Loucy (cell line): ENCODE measurements around the gene KBTBD4.
"Not testable (repeated sequence)": the region's sequence is repeated elsewhere in the genome, so short reads cannot be mapped to it uniquely, and the experiment has no call there.

ENCODE experiments used
- CTCF ChIP-seq: fragments of 200-600 bp; sonication (generic); conservative IDR thresholded peaks from 2 replicates; pipeline ENCODE4 v1.5.1; 2014; ENCODE audit warnings: mild to moderate bottlenecking, antibody characterized with exemption, low read length
- EZH2phosphoT487 ChIP-seq: fragments of 200-600 bp; IDR thresholded peaks from 2 replicates; pipeline ENCODE4 v1.6.1; 2018; ENCODE audit warnings: antibody characterized with exemption, mild to moderate bottlenecking, moderate library complexity, borderline replicate concordance

DNA sequence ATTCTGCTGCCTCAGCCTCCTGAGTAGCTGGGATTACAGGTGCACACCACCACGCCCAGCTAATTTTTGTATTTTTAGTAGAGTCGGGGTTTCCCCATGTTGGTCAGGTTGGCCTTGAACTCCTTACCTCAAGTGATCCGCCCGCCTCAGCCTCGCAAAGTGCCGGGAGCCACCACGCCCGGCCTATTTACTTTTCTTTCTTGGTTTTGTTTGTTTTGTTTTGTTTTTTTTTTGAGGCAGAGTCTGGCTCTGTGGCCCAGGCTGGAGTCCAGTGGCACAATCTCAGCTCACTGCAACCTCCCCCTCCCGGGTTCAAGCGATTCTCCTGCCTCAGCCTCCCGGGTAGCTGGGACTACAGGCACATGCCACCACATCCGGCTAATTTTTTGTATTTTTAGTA, 21.8 kb downstream of the KBTBD4 start:
- TF ChIP-seq CTCF, EZH2phosphoT487: not testable (repeated sequence)
